NT2/D1 (cell line): Measurements from ENCODE around the gene TEX14.

ENCODE experiments used
- SUZ12 ChIP-seq: IDR thresholded peaks from 2 replicates; pipeline ENCODE4 v1.6.1; 2011; ENCODE audit not compliant: insufficient read length, insufficient read depth; ENCODE audit errors: extremely low read depth
- YY1 ChIP-seq: IDR thresholded peaks from 2 replicates; pipeline ENCODE4 v1.6.1; 2011; ENCODE audit not compliant: insufficient read length, insufficient read depth
- ZNF274 ChIP-seq: IDR thresholded peaks from 2 replicates; pipeline ENCODE4 v1.6.1; 2011; ENCODE audit warnings: mild to moderate bottlenecking, low read depth, low read length

- no peak for TF ChIP-seq SUZ12
- TF ChIP-seq ZNF274: no peak
- TF ChIP-seq YY1: no peak
Measured at GRCh38 chr17:58514770-58515157, 177.1 kb downstream of the TEX14 start.
